ENCODE measurements around the gene UBA1. TPM values are rescaled to one million over a fixed set of nuclear protein-coding genes. Genes with fewer than 3 reads are reported as not detected.

The UBA1 gene
- total and polyA plus RNA-seq, 10 of the 15 experiments (the other 5 are each of a cell fraction or from before 2014, with no cell fraction given), result 60.4 to 314 (median 216) TPM

GRCh38 chrX:47193475-47194193 lies at the start of gene UBA1 (continued):
- TF ChIP-seq ZBTB4 (CRISPR knock-in tag; IDR thresholded peaks at IDR 0.05) (no peak), PRDM15 (CRISPR knock-in tag; IDR thresholded peaks at IDR 0.05) (no peak), ZZZ3 (IDR thresholded peaks at IDR 0.05; ENCODE audit: control insufficient read depth, insufficient read length, low read depth) (no peak), YBX1 (IDR thresholded peaks at IDR 0.05) (no peak), EP300 (IDR thresholded peaks at IDR 0.05; ENCODE audit: borderline replicate concordance in 1 of 2, control insufficient read depth in 1 of 2, low read depth in 2 of 2, low read length in 2 of 2) (0 out of 4 replicates have a peak, but pooled peaks of 1 of the 2 experiments have one; percentile 29), BACH1 (IDR thresholded peaks at IDR 0.05; ENCODE audit: borderline replicate concordance) (peak; percentile 66), POLR2AphosphoS5 (IDR thresholded peaks at IDR 0.05; ENCODE audit: low read length) (peak; percentile 85), NR2F1 (conservative IDR thresholded peaks at IDR 0.05) (0 out of 2 replicates have a peak, but pooled peaks have one; percentile 9), MYC (IDR thresholded peaks at IDR 0.05; ENCODE audit: insufficient read depth, insufficient read length, insufficient replicate concordance, low read length, severe bottlenecking) (no peak), RELA (IDR thresholded peaks at IDR 0.05; ENCODE audit: borderline replicate concordance, partially characterized antibody) (peak; percentile 55), NBN (IDR thresholded peaks at IDR 0.05) (peak; percentile 61; the same call in 1 of the 2 replicates), CBFB (IDR thresholded peaks at IDR 0.05; ENCODE audit: low read depth) (peak; percentile 81; the same call in 1 of the 2 replicates), DPF2 (IDR thresholded peaks at IDR 0.05) (peak; percentile 72), USF2 (IDR thresholded peaks at IDR 0.05; ENCODE audit: borderline replicate concordance, low read depth, low read length) (no peak), FOXM1 (IDR thresholded peaks at IDR 0.05; ENCODE audit: low read depth, low read length) (peak; percentile 75), ETV6 (conservative IDR thresholded peaks at IDR 0.05 in 1 of 2, IDR thresholded peaks at IDR 0.05 in 1 of 2; ENCODE audit: borderline replicate concordance in 1 of 2, low read depth in 1 of 2) (no peak), POU2F2 (IDR thresholded peaks at IDR 0.05; ENCODE audit: borderline replicate concordance, low read depth, low read length) (peak; percentile 94), MEF2B (IDR thresholded peaks at IDR 0.05; ENCODE audit: partially characterized antibody, poor library complexity, severe bottlenecking) (no peak)

Measured in GM12878 (cell line).